Smooth muscle cell (in vitro differentiated cells): ENCODE measurements around the gene FUT6. TPM values are rescaled to one million over a fixed set of nuclear protein-coding genes. Genes with fewer than 3 reads are reported as not detected.

Experiments used
- DNase-seq: peaks from one replicate; lab custom pipeline; 2025; ENCODE audit not compliant: unreplicated experiment; lab: John Stamatoyannopoulos, UW
- H2AFZ ChIP-seq: fragments of 200-600 bp; sonication (generic); 2 replicates; pipeline ENCODE4 v1.6.0; 2016; ENCODE audit warnings: antibody characterized with exemption, low read depth, mild to moderate bottlenecking
- H3F3A ChIP-seq: fragments of 200-600 bp; sonication (generic); 2 replicates; pipeline ENCODE4 v1.6.0; 2017; ENCODE audit warnings: antibody characterized with exemption, low read depth
- H3K27ac ChIP-seq: fragments of 200-600 bp; sonication (generic); 2 replicates; pipeline ENCODE4 v1.5.1; 2016; ENCODE audit warnings: low read depth, mild to moderate bottlenecking
- H3K27me3 ChIP-seq: fragments of 200-600 bp; sonication (generic); 2 replicates; pipeline ENCODE4 v1.6.1; 2016; ENCODE audit warnings: low read depth, mild to moderate bottlenecking
- H3K36me3 ChIP-seq: fragments of 200-600 bp; sonication (generic); 2 replicates; pipeline ENCODE4 v1.5.1; 2016; ENCODE audit warnings: low read depth
- H3K4me1 ChIP-seq: fragments of 200-600 bp; sonication (generic); 2 replicates; pipeline ENCODE4 v1.5.1; 2016; ENCODE audit warnings: low read depth
- H3K4me2 ChIP-seq: fragments of 200-600 bp; sonication (generic); 2 replicates; pipeline ENCODE4 v1.6.0; 2016; ENCODE audit warnings: mild to moderate bottlenecking
- H3K4me3 ChIP-seq: fragments of 200-600 bp; sonication (generic); 2 replicates; pipeline ENCODE4 v1.5.1; 2016; ENCODE audit warnings: mild to moderate bottlenecking
- H3K79me2 ChIP-seq: fragments of 200-600 bp; sonication (generic); 2 replicates; pipeline ENCODE4 v1.6.0; 2016; ENCODE audit warnings: low read depth, mild to moderate bottlenecking
- H3K9ac ChIP-seq: fragments of 200-600 bp; sonication (generic); 2 replicates; pipeline ENCODE4 v1.6.0; 2016; ENCODE audit warnings: low read depth
- H3K9me3 ChIP-seq: fragments of 200-600 bp; sonication (generic); replicated peaks from 2 replicates; pipeline ENCODE4 v1.5.1; 2016; ENCODE audit warnings: low read depth
- H4K20me1 ChIP-seq: fragments of 200-600 bp; sonication (generic); 2 replicates; pipeline ENCODE4 v1.6.0; 2016; ENCODE audit warnings: low read depth
- CTCF ChIP-seq: fragments of 200-600 bp; sonication (generic); IDR thresholded peaks from 2 replicates; pipeline ENCODE4 v1.5.1; 2017; ENCODE audit warnings: borderline replicate concordance, mild to moderate bottlenecking, antibody characterized with exemption; ENCODE audit not compliant: insufficient read depth, poor library complexity, severe bottlenecking
- WGBS: methylation state at CpG from one replicate; pipeline ENCODE4 v1.1.7; 2016; ENCODE audit warnings: low lambda C conversion rate; 5-methylcytosine and 5-hydroxymethylcytosine counted together
- polyA plus RNA-seq: library from polyadenylated mRNA; unstranded; fragments of >200 nt; fragmentation: Nextera tagmentation; extraction: Ambion mirVana; gene quantifications from 2 replicates; pipeline ENCODE4 v1.2.1, GENCODE V29; 2016
- total RNA-seq: library from RNA; depleted of rRNA; stranded (reverse); fragments of >200 nt; gene quantifications from 2 replicates; pipeline ENCODE4 v1.2.3, GENCODE V29; 2014

The FUT6 gene
- total and polyA plus RNA-seq, 2 experiments from 2014 or later = not detected

GRCh38 chr19:5805462-5806132 lies 33.9 kb downstream of the FUT6 start:
- Histone ChIP-seq H4K20me1 (no peaks in the 10 kb centered on the region), H3K4me3 (peak overlapping the region; percentile 44), H3K4me1 (no peaks in the 10 kb centered on the region), H3K9me3 (no peaks in the 10 kb centered on the region), H3K9ac (no peak overlapping the region), H3F3A (peaks cover 12% of the 10 kb centered on the region), H3K36me3 (no peaks in the 10 kb centered on the region), H3K4me2 (peak overlapping the region; percentile 78), H3K79me2 (no peaks in the 10 kb centered on the region), H3K27ac (no peak overlapping the region), H3K27me3 (peaks cover 10% of the 10 kb centered on the region), H2AFZ (no peak overlapping the region)
- TF ChIP-seq CTCF = peak; percentile 72
- 4% methylated on average over 37 of the region's 46 CpGs for WGBS
- DNase-seq = peak; percentile 36

DNA sequence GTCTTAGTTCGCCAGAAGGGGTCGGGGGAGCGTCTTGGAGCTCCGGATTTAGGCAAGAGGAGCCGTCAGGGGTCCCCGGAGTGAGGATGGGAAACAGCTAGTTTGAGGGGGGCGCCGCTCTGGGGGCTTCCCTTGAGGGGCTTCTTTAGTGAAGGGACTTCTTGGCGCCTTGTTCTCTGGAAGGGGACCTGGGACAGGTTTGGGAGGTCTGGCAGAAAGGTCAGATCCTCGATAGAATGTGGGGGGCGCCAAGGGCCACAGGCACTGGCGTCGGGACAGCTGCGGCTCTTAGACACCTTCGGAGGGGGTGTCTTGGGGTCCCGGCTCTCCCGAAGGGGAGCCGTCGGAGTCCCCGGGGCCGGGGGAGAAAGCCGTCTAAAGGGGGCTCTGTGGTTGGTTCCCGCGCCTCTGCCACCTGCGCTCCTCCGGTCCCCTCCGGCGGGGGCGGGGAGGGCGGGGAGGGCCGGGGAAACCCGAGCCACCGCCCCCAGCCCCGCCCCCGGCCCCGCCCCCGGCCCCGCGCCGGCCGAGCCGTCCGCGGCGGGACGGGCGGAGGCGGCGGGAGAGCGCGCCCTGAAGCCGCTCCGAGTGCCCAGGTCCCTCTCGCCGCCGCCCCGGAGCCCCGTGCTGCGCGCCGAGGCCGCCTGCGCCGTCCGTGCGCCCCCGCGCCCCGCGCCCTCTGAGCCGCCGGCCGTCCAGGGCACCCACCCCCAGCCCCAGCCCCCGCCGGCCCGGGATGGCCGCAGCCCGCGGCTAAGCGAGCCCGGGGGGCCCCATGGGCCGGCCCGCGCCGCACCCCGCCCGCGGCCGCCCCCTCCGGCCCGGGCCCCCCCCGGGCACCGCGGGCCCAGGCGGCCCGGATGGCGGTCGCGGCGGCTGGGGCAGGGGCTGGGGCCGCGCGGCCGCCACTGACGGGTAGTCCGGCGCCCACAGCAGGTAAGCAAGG lies 34.7 kb downstream of the FUT6 start, which contains the start of gene NRTN:
Gene NRTN, plus strand, starts transcription at position 552 of the 946 bp plus-strand sequence. CDS start 19,099 bp downstream, outside the sequence.
- DNase-seq = no peak
- peaks cover 10% of the 10 kb centered on the region for H3K27me3 ChIP-seq
- no peaks in the 10 kb centered on the region for H3K79me2 ChIP-seq
- no peaks in the 10 kb centered on the region for H3K9me3 ChIP-seq
- H3K4me1 ChIP-seq = no peaks in the 10 kb centered on the region
- H4K20me1 ChIP-seq = no peaks in the 10 kb centered on the region
- TF ChIP-seq CTCF = no peak
- H3K9ac ChIP-seq = no peak within 1 kb of the TSS
- H3K4me3 ChIP-seq = peak within 1 kb of the TSS; percentile 44
- H3K36me3 ChIP-seq = no peaks in the 10 kb centered on the region
- H3K27ac ChIP-seq = no peak within 1 kb of the TSS
- peaks cover 12% of the 10 kb centered on the region for H3F3A ChIP-seq
- 11% methylated on average over 29 of the region's 107 CpGs for WGBS
- peak within 1 kb of the TSS; percentile 84 for H3K4me2 ChIP-seq
- H2AFZ ChIP-seq = no peak within 1 kb of the TSS

DNA sequence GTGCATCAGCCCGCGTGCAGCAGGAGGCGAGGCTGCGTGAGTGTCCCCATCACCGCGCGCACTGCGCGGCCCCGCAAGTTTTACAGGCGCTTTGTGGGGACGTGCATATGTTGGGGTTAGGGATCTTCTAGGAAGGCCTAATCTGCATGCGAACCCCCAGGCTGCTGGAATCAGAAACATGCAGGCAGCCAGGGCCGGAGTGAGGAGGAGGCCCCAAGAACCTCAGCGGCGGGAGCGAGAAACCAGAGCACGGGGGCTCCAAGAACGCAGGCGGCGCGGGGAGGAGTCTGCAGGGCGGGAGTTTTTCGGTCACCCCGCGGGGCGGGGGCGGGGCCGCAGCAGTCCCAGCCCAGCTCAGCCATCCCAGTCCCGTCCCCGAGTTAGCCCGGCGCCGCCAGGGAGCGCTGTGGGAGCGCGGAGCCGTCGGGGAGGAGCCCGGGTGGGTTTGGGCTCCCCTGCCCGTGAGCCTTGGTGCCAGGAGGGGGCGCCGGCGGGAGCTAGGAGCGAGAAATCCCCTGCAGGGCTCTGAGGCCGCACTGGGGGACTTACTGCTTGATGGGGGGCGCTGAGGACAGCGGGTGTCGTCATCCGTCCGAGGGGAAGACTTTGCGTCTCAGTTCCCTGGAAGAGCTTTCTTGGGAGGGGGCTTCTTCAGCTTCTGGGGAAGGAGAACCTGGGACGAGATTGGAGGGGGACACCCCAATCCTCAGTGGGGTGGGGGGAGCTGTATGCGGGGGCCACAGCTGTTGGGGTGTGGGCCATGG lies 35.6 kb downstream of the FUT6 start:
- 5% methylated on average over 47 of the region's 54 CpGs for WGBS
- Histone ChIP-seq H3K79me2 (no peaks in the 10 kb centered on the region), H3K9me3 (no peaks in the 10 kb centered on the region), H4K20me1 (no peaks in the 10 kb centered on the region), H3K4me2 (peak overlapping the region; percentile 84), H3K9ac (no peak overlapping the region), H3K36me3 (no peaks in the 10 kb centered on the region), H3K4me1 (no peaks in the 10 kb centered on the region), H3K4me3 (peak overlapping the region; percentile 43), H3F3A (peaks cover 12% of the 10 kb centered on the region), H2AFZ (peak overlapping the region; percentile 76), H3K27ac (no peak overlapping the region), H3K27me3 (peaks cover 10% of the 10 kb centered on the region)
- TF ChIP-seq CTCF = peak; percentile 94
- peak; percentile 92 for DNase-seq
